Small intestine (tissue), 7 donors: Measurements from ENCODE around the gene TMBIM4. TPM values are rescaled to one million over a fixed set of nuclear protein-coding genes. Genes with fewer than 3 reads are reported as not detected.

ENCODE experiments used
- DNase-seq, 2 donors: peaks; one replicate each; pipeline versions ENCODE4 v3.0.0 to v3.0.0-alpha.2; 2013
- FAIRE-seq: peaks from 2 replicates; lab custom pipeline; 2012; peaks lifted over from hg19 to GRCh38; lab: Jason Lieb, UNC
- H3K27ac ChIP-seq, 3 donors: one replicate each; pipeline ENCODE4 v1.5.1; 2013; ENCODE audit warnings: low read length in 2 of 3, mild to moderate bottlenecking in 2 of 3, control low read depth in 1 of 3, inconsistent platforms in 1 of 3, low read depth in 1 of 3, moderate library complexity in 1 of 3
- H3K27me3 ChIP-seq, 3 donors: one replicate each; pipeline ENCODE4 v1.6.1; 2013; ENCODE audit warnings: low read length in 3 of 3, inconsistent platforms in 1 of 3; ENCODE audit not compliant: control insufficient read depth in 3 of 3, insufficient read depth in 3 of 3
- H3K36me3 ChIP-seq, 3 donors: one replicate each; pipeline ENCODE4 v1.6.1; 2013; ENCODE audit warnings: low read length in 3 of 3, inconsistent platforms in 1 of 3, low read depth in 1 of 3, mild to moderate bottlenecking in 1 of 3, moderate library complexity in 1 of 3; ENCODE audit not compliant: control insufficient read depth in 3 of 3, insufficient read depth in 2 of 3
- H3K4me1 ChIP-seq, 3 donors: one replicate each; pipeline ENCODE4 v1.6.1; 2013; ENCODE audit warnings: low read length in 2 of 3, inconsistent platforms in 1 of 3, low read depth in 1 of 3, mild to moderate bottlenecking in 1 of 3, moderate library complexity in 1 of 3; ENCODE audit not compliant: control insufficient read depth in 3 of 3, insufficient read depth in 2 of 3
- H3K4me3 ChIP-seq, 3 donors: one replicate each; pipeline ENCODE4 v1.5.1; 2013; ENCODE audit warnings: low read length in 3 of 3, control low read depth in 1 of 3, inconsistent platforms in 1 of 3, low read depth in 1 of 3, mild to moderate bottlenecking in 1 of 3, moderate library complexity in 1 of 3
- H3K9me3 ChIP-seq, 2 donors: one replicate each; pipeline ENCODE4 v1.6.1; 2013; ENCODE audit warnings: low read depth in 1 of 2, low read length in 1 of 2; ENCODE audit not compliant: control insufficient read depth in 2 of 2, insufficient read depth in 1 of 2
- WGBS, 3 donors: extraction: QIAGEN DNeasy Blood & Tissue Kit; methylation state at CpG; one replicate each; pipeline ENCODE4 v1.1.7; 2013; 5-methylcytosine and 5-hydroxymethylcytosine counted together
- polyA plus RNA-seq, 4 donors: library from polyadenylated mRNA; stranded (reverse) in 3 of 4; unstranded in 1 of 4; fragments of 200-250 nt in 3 of 4; fragments of 120-200 nt in 1 of 4; gene quantifications; one replicate each; pipeline versions ENCODE4 v1.2.1 to v1.2.3, GENCODE V29; 2013
- donor health status: healthy with polysubstance abuse.
- donor health status: control.
- donor health status: control.
- donor health status: Bipolar disorder and iron deficiency.
- donor health status: healthy.

Gene TMBIM4
- polyA plus RNA-seq, 4 donors: 45.7 to 165 (median 101) TPM

- no peaks in the 10 kb centered on the region for H3K4me1 ChIP-seq
- peaks cover 2 to 14% (median 8%) of the 10 kb centered on the region in 3 donors for H3K36me3 ChIP-seq
- H3K9me3 ChIP-seq: peaks cover 0 to 17% of the 10 kb centered on the region in 2 donors
- no peak overlapping the region for H3K4me3 ChIP-seq
- FAIRE-seq (no peak), DNase-seq (no peak)
- H3K27me3 ChIP-seq: no peaks in the 10 kb centered on the region
- H3K27ac ChIP-seq: no peak overlapping the region
Measured at GRCh38 chr12:66142826-66143225, 27.0 kb downstream of the TMBIM4 start.

- H3K4me3 ChIP-seq: no peak overlapping the region
- FAIRE-seq (peak; percentile 39), DNase-seq (no peak)
- 91 to 100% (median 99%) methylated on average over 2 of the region's 2 CpGs for WGBS, 3 donors
- H3K27me3 ChIP-seq: no peaks in the 10 kb centered on the region
- no peak overlapping the region for H3K27ac ChIP-seq
- peaks cover 0 to 17% of the 10 kb centered on the region in 2 donors for H3K9me3 ChIP-seq
- H3K4me1 ChIP-seq: no peaks in the 10 kb centered on the region
- H3K36me3 ChIP-seq: peaks cover 7 to 14% (median 11%) of the 10 kb centered on the region in 3 donors
Measured at GRCh38 chr12:66141299-66141698, 28.5 kb downstream of the TMBIM4 start.

- Histone ChIP-seq H3K27ac (no peak overlapping the region), H3K4me1 (no peaks in the 10 kb centered on the region), H3K36me3 (peaks cover 7 to 14% (median 11%) of the 10 kb centered on the region in 3 donors), H3K27me3 (no peaks in the 10 kb centered on the region), H3K9me3 (peaks cover 0 to 17% of the 10 kb centered on the region in 2 donors), H3K4me3 (no peak overlapping the region)
- FAIRE-seq (no peak), DNase-seq (peak in 1 of 2 donors; percentile 12)
Measured at GRCh38 chr12:66140731-66141130, 29.1 kb downstream of the TMBIM4 start.

GRCh38 chr12:66139328-66139727, 30.5 kb downstream of the TMBIM4 start:
- H3K4me1 ChIP-seq: no peaks in the 10 kb centered on the region
- FAIRE-seq (no peak), DNase-seq (no peak)
- no peak overlapping the region for H3K4me3 ChIP-seq
- H3K27me3 ChIP-seq: no peaks in the 10 kb centered on the region
- no peak overlapping the region for H3K27ac ChIP-seq
- WGBS, 3 donors: 99 to 100% (median 100%) methylated on average over 2 of the region's 2 CpGs
- peaks cover 0 to 17% of the 10 kb centered on the region in 2 donors for H3K9me3 ChIP-seq
- peaks cover 7 to 11% (median 10%) of the 10 kb centered on the region in 3 donors for H3K36me3 ChIP-seq

GRCh38 chr12:66137937-66138336, 31.9 kb downstream of the TMBIM4 start:
- DNase-seq (no peak), FAIRE-seq (no peak)
- no peak overlapping the region for H3K4me3 ChIP-seq
- 96 to 99% (median 97%) methylated on average over 3 of the region's 3 CpGs for WGBS, 3 donors
- no peaks in the 10 kb centered on the region for H3K4me1 ChIP-seq
- peaks cover 0 to 17% of the 10 kb centered on the region in 2 donors for H3K9me3 ChIP-seq
- H3K36me3 ChIP-seq: peaks cover 5 to 9% (median 7%) of the 10 kb centered on the region in 3 donors
- no peaks in the 10 kb centered on the region for H3K27me3 ChIP-seq
- H3K27ac ChIP-seq: no peak overlapping the region

- H3K4me3 ChIP-seq: no peak overlapping the region
- H3K9me3 ChIP-seq: no peaks in the 10 kb centered on the region
- DNase-seq (peak in 1 of 2 donors; percentile 30), FAIRE-seq (no peak)
- H3K27me3 ChIP-seq: no peaks in the 10 kb centered on the region
- H3K36me3 ChIP-seq: peaks cover 4 to 8% (median 5%) of the 10 kb centered on the region in 3 donors
- H3K4me1 ChIP-seq: peaks cover 0 to 7% (median 5%) of the 10 kb centered on the region in 3 donors
- no peak overlapping the region for H3K27ac ChIP-seq
Measured at GRCh38 chr12:66132408-66132807, 37.4 kb downstream of the TMBIM4 start.

DNA sequence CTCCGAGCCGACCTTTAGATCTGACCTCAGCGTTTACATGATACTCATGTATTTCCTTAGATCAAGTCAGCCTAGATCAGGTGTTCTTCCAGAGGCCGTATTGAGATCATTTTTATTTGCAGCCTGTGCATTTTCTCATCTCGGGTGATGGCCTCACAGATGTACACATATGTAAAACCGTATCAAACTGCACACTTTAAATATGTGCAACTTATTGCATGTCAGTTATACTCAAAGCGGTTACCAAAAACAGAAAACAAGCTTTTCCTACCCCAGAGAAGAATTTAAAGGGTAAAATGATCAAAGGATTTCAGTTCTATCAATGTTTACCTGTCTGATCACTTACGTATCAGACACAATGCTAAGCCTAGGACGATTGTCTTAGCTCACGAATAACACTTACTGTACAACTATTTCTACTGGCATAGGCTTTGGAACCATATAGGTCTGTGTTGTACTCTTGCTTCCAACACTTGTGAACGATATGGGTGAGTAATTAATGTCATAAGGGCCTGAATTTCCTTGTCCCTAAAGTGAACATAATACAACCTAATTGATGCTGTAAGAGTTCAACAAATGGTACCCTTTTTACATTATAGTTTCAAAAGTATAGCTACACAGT, 38.6 kb downstream of the TMBIM4 start:
- H3K4me3 ChIP-seq: peak overlapping the region; percentile 45 to 81 (median 80)
- 2 to 6% (median 4%) methylated on average over 11 of the region's 11 CpGs for WGBS, 3 donors
- peaks cover 0 to 7% (median 5%) of the 10 kb centered on the region in 3 donors for H3K4me1 ChIP-seq

DNA sequence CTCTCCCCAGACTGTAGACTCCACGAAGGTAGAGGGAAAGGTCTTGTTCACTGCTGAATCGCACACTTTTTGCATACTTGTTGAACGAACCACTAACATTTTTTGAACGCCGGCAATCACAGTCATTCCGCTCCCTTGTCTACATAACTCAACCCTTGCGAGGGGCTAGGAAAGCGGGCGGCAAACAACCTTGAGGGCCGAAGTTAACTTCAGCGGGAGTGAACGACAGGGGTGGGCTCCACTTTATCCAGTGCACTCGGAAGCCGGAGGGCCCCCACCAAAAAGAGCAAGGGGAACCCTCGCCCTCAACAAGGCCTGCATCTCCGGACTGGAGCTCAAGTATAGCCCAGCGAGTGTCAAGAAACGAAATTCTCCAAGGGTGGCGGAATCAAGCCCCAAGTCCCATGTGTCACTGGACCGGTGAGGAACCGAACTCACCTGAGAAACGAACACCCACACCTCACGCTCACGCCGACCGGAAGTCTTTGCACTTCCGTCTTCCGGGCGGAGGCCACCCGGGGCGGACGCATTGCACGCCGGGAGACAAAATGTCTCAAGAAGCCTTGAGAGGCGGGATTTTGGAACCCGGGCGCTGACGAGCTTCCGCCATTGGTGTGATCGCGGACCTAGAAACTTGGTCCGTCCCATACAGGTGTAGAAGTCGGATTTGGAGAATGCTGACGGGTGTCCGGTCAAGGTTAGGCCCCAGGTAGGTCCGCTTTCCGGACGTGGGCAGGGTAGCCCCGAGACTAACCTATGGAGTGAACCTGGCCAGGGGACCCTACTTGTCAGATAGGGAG, 39.3 kb downstream of the TMBIM4 start, which contains the start of gene LLPH:
Gene LLPH, minus strand, starts transcription at position 484 of the 800 bp plus-strand sequence. CDS start 1,644 bp downstream, outside the sequence.
- H3K4me1 ChIP-seq: peaks cover 0 to 7% (median 5%) of the 10 kb centered on the region in 3 donors
- no peaks in the 10 kb centered on the region for H3K27me3 ChIP-seq
- DNase-seq: peak; percentile 96 to 97

More for the DNA sequence above, 38.6 kb downstream of the TMBIM4 start:
- Histone ChIP-seq H3K27ac (peak overlapping the region; percentile 71 to 91 (median 80)), H3K36me3 (peaks cover 2 to 5% (median 4%) of the 10 kb centered on the region in 3 donors), H3K27me3 (no peaks in the 10 kb centered on the region), H3K9me3 (no peaks in the 10 kb centered on the region)
- DNase-seq: no peak
- FAIRE-seq: no peak

More for the DNA sequence above, 39.3 kb downstream of the TMBIM4 start, which contains the start of gene LLPH:
- Histone ChIP-seq H3K27ac (peak within 1 kb of the TSS; percentile 71 to 91 (median 80)), H3K9me3 (no peaks in the 10 kb centered on the region), H3K36me3 (peaks cover 2 to 7% (median 4%) of the 10 kb centered on the region in 3 donors), H3K4me3 (peak within 1 kb of the TSS; percentile 78 to 81 (median 80))
- 0 to 1% (median 0%) methylated on average over 49 of the region's 49 CpGs for WGBS, 3 donors
- no peak for FAIRE-seq
